OCI-LY7 (cell line): ENCODE data around the gene PMS2. TPM values are rescaled to one million over a fixed set of nuclear protein-coding genes. Genes with fewer than 3 reads are reported as not detected.
"Not testable (repeated sequence)": the region's sequence is repeated elsewhere in the genome, so short reads cannot be mapped to it uniquely, and the experiment has no call there.

Source experiments
- BruUV-seq: library from RNA; stranded (reverse); fragments of 400-500 nt; replicated peaks from 2 replicates; lab custom pipeline; 2021; lab: Mats Ljungman, UMichigan
- CTCF ChIA-PET: fragments of 300-600 bp; sonication (Branson Sonifier 250); formaldehyde crosslinking; loops from one replicate; lab custom pipeline; 2022; ENCODE audit warnings: antibody characterized with exemption; ENCODE audit not compliant: unreplicated experiment; lab: Charles Lee
- POLR2A ChIA-PET: fragments of 300-600 bp; sonication (Branson Sonifier 250); formaldehyde crosslinking; loops from one replicate; lab custom pipeline; 2022; ENCODE audit warnings: antibody characterized with exemption; lab: Charles Lee
- DNase-seq: peaks from one replicate; pipeline ENCODE4 v3.0.0-alpha.2; 2015; ENCODE audit warnings: low spot score
- H2AFZ ChIP-seq: fragments of 200-600 bp; sonication (generic), shearing (Covaris generic); 2 replicates; pipeline ENCODE4 v1.6.1; 2014; ENCODE audit warnings: mild to moderate bottlenecking, antibody characterized with exemption, low read length, moderate library complexity
- H3K27ac ChIP-seq: fragments of 200-600 bp; sonication (generic); 2 replicates; pipeline ENCODE4 v1.5.1; 2014; ENCODE audit warnings: mixed run types, low read depth, mild to moderate bottlenecking, moderate library complexity, low read length, inconsistent platforms; ENCODE audit not compliant: poor library complexity, severe bottlenecking
- H3K36me3 ChIP-seq: fragments of 200-600 bp; sonication (generic); 2 replicates; pipeline ENCODE4 v1.6.1; 2014; ENCODE audit warnings: mild to moderate bottlenecking, antibody characterized with exemption, low read length, moderate library complexity, mixed read lengths; ENCODE audit not compliant: insufficient read depth
- H3K4me1 ChIP-seq: fragments of 200-600 bp; sonication (generic); 2 replicates; pipeline ENCODE4 v1.5.1; 2014; ENCODE audit warnings: mild to moderate bottlenecking, low read length; ENCODE audit not compliant: insufficient read depth, poor library complexity, severe bottlenecking
- H3K4me2 ChIP-seq: fragments of 200-600 bp; sonication (generic); 2 replicates; pipeline ENCODE4 v1.6.1; 2014; ENCODE audit warnings: mild to moderate bottlenecking, low read length
- H3K4me3 ChIP-seq: fragments of 200-600 bp; sonication (generic); 2 replicates; pipeline ENCODE4 v1.5.1; 2014; ENCODE audit warnings: mild to moderate bottlenecking, low read depth, low read length; ENCODE audit not compliant: poor library complexity, severe bottlenecking
- H3K79me2 ChIP-seq: fragments of 200-600 bp; sonication (generic); 2 replicates; pipeline ENCODE4 v1.6.1; 2016; ENCODE audit warnings: low read depth, mild to moderate bottlenecking, low read length, moderate library complexity, mixed read lengths; ENCODE audit not compliant: insufficient read depth
- H3K9me2 ChIP-seq: fragments of 200-600 bp; sonication (generic); 2 replicates; pipeline ENCODE4 v1.6.1; 2016; ENCODE audit warnings: mild to moderate bottlenecking, low read length, mixed read lengths; ENCODE audit not compliant: insufficient read depth
- H3K9me3 ChIP-seq: fragments of 200-600 bp; sonication (generic); 2 replicates; pipeline ENCODE4 v1.6.1; 2014; ENCODE audit warnings: mild to moderate bottlenecking, mixed run types, low read length, mixed read lengths
- H4K20me1 ChIP-seq: fragments of 200-600 bp; sonication (generic); 2 replicates; pipeline ENCODE4 v1.6.1; 2014; ENCODE audit warnings: mild to moderate bottlenecking, antibody characterized with exemption, low read length, moderate library complexity, mixed read lengths; ENCODE audit not compliant: insufficient read depth
- CTCF ChIP-seq: fragments of 200-600 bp; sonication (generic); conservative IDR thresholded peaks from 2 replicates; pipeline ENCODE4 v1.5.1; 2014; ENCODE audit warnings: mild to moderate bottlenecking, antibody characterized with exemption, low read length, moderate library complexity, mixed read lengths
- EZH2phosphoT487 ChIP-seq: fragments of 200-600 bp; sonication (generic); IDR thresholded peaks from 2 replicates; pipeline ENCODE4 v1.6.1; 2018; ENCODE audit warnings: low read depth, borderline replicate concordance, mild to moderate bottlenecking, mixed run types, antibody characterized with exemption, low read length, moderate library complexity, mixed read lengths
- intact Hi-C: fragments of 100-400 bp; cut with micrococcal nuclease; formaldehyde crosslinking; loops from one replicate; pipeline ENCODE4 v1.10.0; 2022; ENCODE audit not compliant: unreplicated experiment
- total RNA-seq, 2 experiments: library from RNA; depleted of rRNA in 1 of 2; stranded (reverse); fragments of >200 nt in 1 of 2; shearing (Covaris generic) in 1 of 2; gene quantifications; 2 replicates each; pipeline ENCODE4 v1.2.3, GENCODE V29; 2014 to 2022

The PMS2 gene
- total RNA-seq, 2 experiments from 2014 or later, result 22.9 to 37.1 TPM

- CTCF ChIA-PET, result no interaction called here
- peak overlapping the region; percentile 85 for H3K4me2 ChIP-seq
- no peak overlapping the region for H2AFZ ChIP-seq
- peaks cover 43% of the 10 kb centered on the region for H3K36me3 ChIP-seq
- H4K20me1 ChIP-seq, result no peaks in the 10 kb centered on the region; the same call in 1 of the 2 replicates
- intact Hi-C loops, result no loop called here
- H3K79me2 ChIP-seq, result peaks cover 25% of the 10 kb centered on the region
- TF ChIP-seq EZH2phosphoT487 (no peak), CTCF (no peak)
- no peak for DNase-seq
- peak overlapping the region; percentile 99 for H3K4me3 ChIP-seq
- no TSS peak for BruUV-seq
- H3K27ac ChIP-seq, result no peak overlapping the region
- H3K4me1 ChIP-seq, result peaks cover 20% of the 10 kb centered on the region
- H3K9me3 ChIP-seq, result no peaks in the 10 kb centered on the region
- no peaks in the 10 kb centered on the region for H3K9me2 ChIP-seq
- POLR2A ChIA-PET, result interaction anchor here (0.6 to 1.7 kb wide), 12 partner anchors 9 to 801 kb away, joined by 3 to 8 read pairs (median 4); partner anchors contain the start of genes AIMP2 and PMS2
Measured at GRCh38 chr7:6056616-6057015, 47.8 kb upstream of the PMS2 start.

- DNase-seq, intact Hi-C loops, H3K27ac ChIP-seq, H2AFZ ChIP-seq, H3K4me3 ChIP-seq, H3K9me3 ChIP-seq, CTCF ChIA-PET, H4K20me1 ChIP-seq, H3K9me2 ChIP-seq, H3K4me1 ChIP-seq, H3K79me2 ChIP-seq, H3K4me2 ChIP-seq, BruUV-seq: not testable (repeated sequence)
- peaks cover 82% of the 10 kb centered on the region for H3K36me3 ChIP-seq
- POLR2A ChIA-PET, result interaction anchor here (0.6 to 0.7 kb wide), 4 partner anchors 20 to 901 kb away, joined by 3 to 7 read pairs (median 5); partner anchors contain the start of gene ANKRD61
Measured at GRCh38 chr7:6051185-6051584, 42.3 kb upstream of the PMS2 start.

- H3K9me3 ChIP-seq, result no peaks in the 10 kb centered on the region
- DNase-seq, result no peak
- BruUV-seq, result no TSS peak
- no peaks in the 10 kb centered on the region for H3K79me2 ChIP-seq
- no peak overlapping the region for H2AFZ ChIP-seq
- CTCF ChIA-PET, result no interaction called here
- H4K20me1 ChIP-seq, result no peaks in the 10 kb centered on the region
- H3K27ac ChIP-seq, result no peak overlapping the region
- POLR2A ChIA-PET, result interaction anchor here (0.6 kb wide), 1 partner anchor 16 kb away, joined by 3 read pairs; no protein-coding TSS in a partner anchor
- peaks cover 88% of the 10 kb centered on the region for H3K36me3 ChIP-seq
- no peak for TF ChIP-seq EZH2phosphoT487
- no peak for TF ChIP-seq CTCF
- no peaks in the 10 kb centered on the region for H3K9me2 ChIP-seq
- H3K4me1 ChIP-seq, result no peaks in the 10 kb centered on the region
- no peak overlapping the region for H3K4me2 ChIP-seq
- no peak overlapping the region for H3K4me3 ChIP-seq
- intact Hi-C loops, result no loop called here
Measured at GRCh38 chr7:6049780-6050179, 40.9 kb upstream of the PMS2 start.
